OCI-LY7 (cell line): ENCODE results near the gene NIP7. TPM values are rescaled to one million over a fixed set of nuclear protein-coding genes. Genes with fewer than 3 reads are reported as not detected.

Experiments used
- BruUV-seq: library from RNA; stranded (reverse); fragments of 400-500 nt; replicated peaks from 2 replicates; lab custom pipeline; 2021; lab: Mats Ljungman, UMichigan
- CTCF ChIA-PET: fragments of 300-600 bp; sonication (Branson Sonifier 250); formaldehyde crosslinking; loops from one replicate; lab custom pipeline; 2022; ENCODE audit warnings: antibody characterized with exemption; ENCODE audit not compliant: unreplicated experiment; lab: Charles Lee
- POLR2A ChIA-PET: fragments of 300-600 bp; sonication (Branson Sonifier 250); formaldehyde crosslinking; loops from one replicate; lab custom pipeline; 2022; ENCODE audit warnings: antibody characterized with exemption; lab: Charles Lee
- DNase-seq: peaks from one replicate; pipeline ENCODE4 v3.0.0-alpha.2; 2015; ENCODE audit warnings: low spot score
- H2AFZ ChIP-seq: fragments of 200-600 bp; sonication (generic), shearing (Covaris generic); 2 replicates; pipeline ENCODE4 v1.6.1; 2014; ENCODE audit warnings: mild to moderate bottlenecking, antibody characterized with exemption, low read length, moderate library complexity
- H3K27ac ChIP-seq: fragments of 200-600 bp; sonication (generic); 2 replicates; pipeline ENCODE4 v1.5.1; 2014; ENCODE audit warnings: mixed run types, low read depth, mild to moderate bottlenecking, moderate library complexity, low read length, inconsistent platforms; ENCODE audit not compliant: poor library complexity, severe bottlenecking
- H3K36me3 ChIP-seq: fragments of 200-600 bp; sonication (generic); 2 replicates; pipeline ENCODE4 v1.6.1; 2014; ENCODE audit warnings: mild to moderate bottlenecking, antibody characterized with exemption, low read length, moderate library complexity, mixed read lengths; ENCODE audit not compliant: insufficient read depth
- H3K4me1 ChIP-seq: fragments of 200-600 bp; sonication (generic); 2 replicates; pipeline ENCODE4 v1.5.1; 2014; ENCODE audit warnings: mild to moderate bottlenecking, low read length; ENCODE audit not compliant: insufficient read depth, poor library complexity, severe bottlenecking
- H3K4me2 ChIP-seq: fragments of 200-600 bp; sonication (generic); 2 replicates; pipeline ENCODE4 v1.6.1; 2014; ENCODE audit warnings: mild to moderate bottlenecking, low read length
- H3K4me3 ChIP-seq: fragments of 200-600 bp; sonication (generic); 2 replicates; pipeline ENCODE4 v1.5.1; 2014; ENCODE audit warnings: mild to moderate bottlenecking, low read depth, low read length; ENCODE audit not compliant: poor library complexity, severe bottlenecking
- H3K79me2 ChIP-seq: fragments of 200-600 bp; sonication (generic); 2 replicates; pipeline ENCODE4 v1.6.1; 2016; ENCODE audit warnings: low read depth, mild to moderate bottlenecking, low read length, moderate library complexity, mixed read lengths; ENCODE audit not compliant: insufficient read depth
- H3K9me2 ChIP-seq: fragments of 200-600 bp; sonication (generic); 2 replicates; pipeline ENCODE4 v1.6.1; 2016; ENCODE audit warnings: mild to moderate bottlenecking, low read length, mixed read lengths; ENCODE audit not compliant: insufficient read depth
- H3K9me3 ChIP-seq: fragments of 200-600 bp; sonication (generic); 2 replicates; pipeline ENCODE4 v1.6.1; 2014; ENCODE audit warnings: mild to moderate bottlenecking, mixed run types, low read length, mixed read lengths
- H4K20me1 ChIP-seq: fragments of 200-600 bp; sonication (generic); 2 replicates; pipeline ENCODE4 v1.6.1; 2014; ENCODE audit warnings: mild to moderate bottlenecking, antibody characterized with exemption, low read length, moderate library complexity, mixed read lengths; ENCODE audit not compliant: insufficient read depth
- CTCF ChIP-seq: fragments of 200-600 bp; sonication (generic); conservative IDR thresholded peaks from 2 replicates; pipeline ENCODE4 v1.5.1; 2014; ENCODE audit warnings: mild to moderate bottlenecking, antibody characterized with exemption, low read length, moderate library complexity, mixed read lengths
- EZH2phosphoT487 ChIP-seq: fragments of 200-600 bp; sonication (generic); IDR thresholded peaks from 2 replicates; pipeline ENCODE4 v1.6.1; 2018; ENCODE audit warnings: low read depth, borderline replicate concordance, mild to moderate bottlenecking, mixed run types, antibody characterized with exemption, low read length, moderate library complexity, mixed read lengths
- intact Hi-C: fragments of 100-400 bp; cut with micrococcal nuclease; formaldehyde crosslinking; loops from one replicate; pipeline ENCODE4 v1.10.0; 2022; ENCODE audit not compliant: unreplicated experiment
- total RNA-seq, 2 experiments: library from RNA; depleted of rRNA in 1 of 2; stranded (reverse); fragments of >200 nt in 1 of 2; shearing (Covaris generic) in 1 of 2; gene quantifications; 2 replicates each; pipeline ENCODE4 v1.2.3, GENCODE V29; 2014 to 2022

Gene NIP7
- total RNA-seq, 2 experiments from 2014 or later, result 39.7 to 49.1 TPM

GRCh38 chr16:69319826-69320739 is 19.5 kb upstream of the NIP7 start:
- H2AFZ ChIP-seq, result no peak overlapping the region
- peaks cover 2% of the 10 kb centered on the region for H3K4me1 ChIP-seq
- no peaks in the 10 kb centered on the region for H3K9me2 ChIP-seq
- no peak for TF ChIP-seq EZH2phosphoT487
- TF ChIP-seq CTCF, result no peak
- no peaks in the 10 kb centered on the region for H3K9me3 ChIP-seq
- peaks cover 92% of the 10 kb centered on the region for H3K36me3 ChIP-seq
- intact Hi-C loops, result no loop called here
- peaks cover 24% of the 10 kb centered on the region; the same call in 1 of the 2 replicates for H3K79me2 ChIP-seq
- peaks cover 10% of the 10 kb centered on the region; the same call in 1 of the 2 replicates for H4K20me1 ChIP-seq
- BruUV-seq, result no TSS peak
- H3K4me3 ChIP-seq, result no peak overlapping the region
- DNase-seq, result no peak
- CTCF ChIA-PET, result no interaction called here
- POLR2A ChIA-PET, result interaction anchor here (2.3 kb wide), 1 partner anchor 9 kb away, joined by 7 read pairs; the partner anchor contains the start of gene PDF
- no peak overlapping the region for H3K4me2 ChIP-seq
- H3K27ac ChIP-seq, result no peak overlapping the region

GRCh38 chr16:69320740-69321073 is 18.9 kb upstream of the NIP7 start:
- no peaks in the 10 kb centered on the region for H3K9me2 ChIP-seq
- ChIA-PET POLR2A (interaction anchor here (2.3 kb wide), 1 partner anchor 9 kb away, joined by 7 read pairs; the partner anchor contains the start of gene PDF), CTCF (no interaction called here)
- no TSS peak for BruUV-seq
- H4K20me1 ChIP-seq, result peaks cover 10% of the 10 kb centered on the region
- H3K36me3 ChIP-seq, result peaks cover 92% of the 10 kb centered on the region
- no peak overlapping the region for H3K4me3 ChIP-seq
- peaks cover 3% of the 10 kb centered on the region for H3K4me1 ChIP-seq
- no peaks in the 10 kb centered on the region for H3K9me3 ChIP-seq
- intact Hi-C loops, result no loop called here
- H2AFZ ChIP-seq, result no peak overlapping the region
- TF ChIP-seq CTCF, result no peak
- no peak for TF ChIP-seq EZH2phosphoT487
- peaks cover 31% of the 10 kb centered on the region for H3K79me2 ChIP-seq
- no peak overlapping the region for H3K4me2 ChIP-seq
- H3K27ac ChIP-seq, result no peak overlapping the region
- DNase-seq, result no peak

- Histone ChIP-seq H3K36me3 (peaks cover 92% of the 10 kb centered on the region), H3K4me1 (peaks cover 7% of the 10 kb centered on the region), H3K9me3 (no peaks in the 10 kb centered on the region), H3K4me3 (no peak overlapping the region), H4K20me1 (peaks cover 14% of the 10 kb centered on the region), H3K9me2 (no peaks in the 10 kb centered on the region), H3K27ac (no peak overlapping the region), H3K79me2 (peaks cover 34% of the 10 kb centered on the region), H3K4me2 (no peak overlapping the region), H2AFZ (no peak overlapping the region)
- no TSS peak for BruUV-seq
- no peak for TF ChIP-seq CTCF
- no peak for TF ChIP-seq EZH2phosphoT487
- CTCF ChIA-PET, result no interaction called here
- no peak for DNase-seq
- intact Hi-C loops, result no loop called here
- POLR2A ChIA-PET, result interaction anchor here (2.3 kb wide), 1 partner anchor 8 kb away, joined by 7 read pairs; the partner anchor contains the start of gene PDF
Observed at GRCh38 chr16:69321080-69321479, 18.5 kb upstream of the NIP7 start.
